ENCODE results near the gene RNF141.

- TF ChIP-seq POLR2A (IDR thresholded peaks at IDR 0.05) = no peak
- TF ChIP-seq POLR2AphosphoS5 (IDR thresholded peaks at IDR 0.05) = no peak
- TF ChIP-seq, protein P1, sequence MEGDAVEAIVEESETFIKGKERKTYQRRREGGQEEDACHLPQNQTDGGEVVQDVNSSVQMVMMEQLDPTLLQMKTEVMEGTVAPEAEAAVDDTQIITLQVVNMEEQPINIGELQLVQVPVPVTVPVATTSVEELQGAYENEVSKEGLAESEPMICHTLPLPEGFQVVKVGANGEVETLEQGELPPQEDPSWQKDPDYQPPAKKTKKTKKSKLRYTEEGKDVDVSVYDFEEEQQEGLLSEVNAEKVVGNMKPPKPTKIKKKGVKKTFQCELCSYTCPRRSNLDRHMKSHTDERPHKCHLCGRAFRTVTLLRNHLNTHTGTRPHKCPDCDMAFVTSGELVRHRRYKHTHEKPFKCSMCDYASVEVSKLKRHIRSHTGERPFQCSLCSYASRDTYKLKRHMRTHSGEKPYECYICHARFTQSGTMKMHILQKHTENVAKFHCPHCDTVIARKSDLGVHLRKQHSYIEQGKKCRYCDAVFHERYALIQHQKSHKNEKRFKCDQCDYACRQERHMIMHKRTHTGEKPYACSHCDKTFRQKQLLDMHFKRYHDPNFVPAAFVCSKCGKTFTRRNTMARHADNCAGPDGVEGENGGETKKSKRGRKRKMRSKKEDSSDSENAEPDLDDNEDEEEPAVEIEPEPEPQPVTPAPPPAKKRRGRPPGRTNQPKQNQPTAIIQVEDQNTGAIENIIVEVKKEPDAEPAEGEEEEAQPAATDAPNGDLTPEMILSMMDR (IDR thresholded peaks at IDR 0.05) = no peak
These were observed 48.9 kb downstream of the RNF141 start for GRCh38 chr11:10492084-10492483.

Data from upper lobe of left lung (tissue), 4 donors.